ENCODE data around the gene BCAS3. TPM values are rescaled to one million over a fixed set of nuclear protein-coding genes. Genes with fewer than 3 reads are reported as not detected.

Gene BCAS3
- total RNA-seq, 1 experiment from 2014 or later: 26.3 TPM

DNA sequence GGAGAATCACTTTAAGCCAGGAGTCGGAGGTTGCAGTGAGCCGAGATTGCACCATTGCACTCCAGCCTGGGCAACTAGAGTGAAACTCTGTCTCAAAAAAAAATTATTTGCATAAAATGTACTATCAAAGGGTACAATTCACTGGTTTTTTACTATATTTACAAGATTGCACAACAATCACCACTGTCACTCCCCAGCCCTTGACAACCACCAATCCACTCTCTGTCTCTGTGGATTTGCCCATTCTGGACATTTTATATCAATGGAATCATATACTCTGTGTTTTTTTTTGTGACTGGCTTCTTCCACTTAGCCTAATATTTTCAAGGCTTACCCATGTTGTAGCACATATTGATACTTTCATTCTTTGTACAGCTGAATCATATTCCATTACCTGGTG lies 740.8 kb downstream of the BCAS3 start:
- no peaks in the 10 kb centered on the region for H3K79me2 ChIP-seq (ENCODE audit: insufficient read depth, low read length)
- no peaks in the 10 kb centered on the region for H3K27me3 ChIP-seq (ENCODE audit: insufficient read depth, low read length)
- ChIA-PET CTCF (interaction anchor here (1.5 kb wide), 1 partner anchor 418 kb away, joined by 3 read pairs; no protein-coding TSS in a partner anchor), POLR2A (no interaction called here), RAD21 (ENCODE audit: low non-redundant PET in 1 of 2, low total read pairs in 2 of 2, uncharacterized antibody in 2 of 2, unreplicated experiment in 2 of 2) (no interaction called here)
- no TSS peak for BruUV-seq (replicated peaks)
- H3K4me1 ChIP-seq (ENCODE audit: control insufficient read depth in 1 of 2, insufficient read depth in 2 of 2, low read length in 2 of 2): peaks cover 36 to 41% of the 10 kb centered on the region in 2 experiments
- intact Hi-C loops (cut with micrococcal nuclease): loop anchor here (1.0 kb wide), 1 partner anchor 419 kb away; no protein-coding TSS in a partner anchor
- no peaks in the 10 kb centered on the region for H3K9me2 ChIP-seq (ENCODE audit: insufficient read depth)
- no peak overlapping the region for H2AFZ ChIP-seq (ENCODE audit: low read depth, low read length, poor library complexity, severe bottlenecking)
- H3K9me3 ChIP-seq (ENCODE audit: control insufficient read depth in 1 of 2, insufficient read depth in 1 of 2, low read depth in 1 of 2, low read length in 2 of 2): no peaks in the 10 kb centered on the region
- TF ChIP-seq, protein P1, sequence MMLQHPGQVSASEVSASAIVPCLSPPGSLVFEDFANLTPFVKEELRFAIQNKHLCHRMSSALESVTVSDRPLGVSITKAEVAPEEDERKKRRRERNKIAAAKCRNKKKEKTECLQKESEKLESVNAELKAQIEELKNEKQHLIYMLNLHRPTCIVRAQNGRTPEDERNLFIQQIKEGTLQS (IDR thresholded peaks at IDR 0.05): no peak
- no peak for TF ChIP-seq EGR1 (IDR thresholded peaks at IDR 0.05; ENCODE audit: low read depth)
- H3K36me3 ChIP-seq (ENCODE audit: control insufficient read depth in 1 of 2, insufficient read depth in 2 of 2, low read length in 2 of 2): no peaks in the 10 kb centered on the region
- no peak for DNase-seq (ENCODE audit: low read depth, low spot score)
- no peak overlapping the region for H3K9ac ChIP-seq (ENCODE audit: low read length)
- no peak overlapping the region for H3K27ac ChIP-seq (ENCODE audit: low read depth, low read length)
- no peak overlapping the region for H3K4me2 ChIP-seq (ENCODE audit: low read length)
- ATAC-seq: no peak
- no peak overlapping the region for H3K4me3 ChIP-seq (replicated peaks in 1 of 2; ENCODE audit: low read depth in 1 of 2, low read length in 2 of 2)
- H4K20me1 ChIP-seq (ENCODE audit: insufficient read depth): no peaks in the 10 kb centered on the region

DNA sequence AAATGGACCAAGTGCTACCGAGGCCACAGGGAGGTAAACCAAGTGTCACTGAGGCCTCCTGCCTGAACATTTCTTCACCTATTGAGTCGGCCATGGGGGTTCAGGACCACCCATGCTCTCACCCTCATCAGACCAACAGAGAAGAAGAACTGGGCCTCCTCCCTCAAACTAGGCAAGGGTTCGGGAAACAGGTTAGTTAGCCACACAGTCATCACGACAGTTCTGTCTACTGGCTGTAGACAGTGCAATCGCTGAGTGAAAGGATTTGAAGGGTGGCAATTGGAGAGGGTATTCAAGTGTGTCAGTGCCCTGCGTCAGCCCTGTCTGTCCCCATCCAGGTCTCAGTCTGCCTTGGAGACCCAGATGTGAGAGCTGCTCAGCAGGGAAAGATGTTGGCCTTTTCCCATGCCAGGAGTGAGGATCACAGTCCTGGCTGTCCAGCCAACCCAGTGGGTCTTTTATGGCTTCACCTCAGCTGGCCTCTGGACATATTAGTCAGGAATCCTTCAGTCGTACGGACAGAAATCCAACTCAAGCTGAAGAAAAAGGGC lies 741.9 kb downstream of the BCAS3 start:
- Histone ChIP-seq H4K20me1 (ENCODE audit: insufficient read depth) (no peaks in the 10 kb centered on the region), H3K4me3 (replicated peaks in 1 of 2; ENCODE audit: low read depth in 1 of 2, low read length in 2 of 2) (no peak overlapping the region), H3K9ac (ENCODE audit: low read length) (no peak overlapping the region), H3K9me3 (ENCODE audit: control insufficient read depth in 1 of 2, insufficient read depth in 1 of 2, low read depth in 1 of 2, low read length in 2 of 2) (no peaks in the 10 kb centered on the region), H3K27ac (ENCODE audit: low read depth, low read length) (no peak overlapping the region; the same call in 1 of the 2 replicates), H2AFZ (ENCODE audit: low read depth, low read length, poor library complexity, severe bottlenecking) (no peak overlapping the region), H3K27me3 (ENCODE audit: insufficient read depth, low read length) (no peaks in the 10 kb centered on the region), H3K9me2 (ENCODE audit: insufficient read depth) (no peaks in the 10 kb centered on the region), H3K36me3 (ENCODE audit: control insufficient read depth in 1 of 2, insufficient read depth in 2 of 2, low read length in 2 of 2) (no peaks in the 10 kb centered on the region), H3K79me2 (ENCODE audit: insufficient read depth, low read length) (no peaks in the 10 kb centered on the region), H3K4me2 (ENCODE audit: low read length) (no peak overlapping the region), H3K4me1 (ENCODE audit: control insufficient read depth in 1 of 2, insufficient read depth in 2 of 2, low read length in 2 of 2) (peaks cover 27 to 32% of the 10 kb centered on the region in 2 experiments)
- BruUV-seq (replicated peaks): no TSS peak
- ATAC-seq (no peak), DNase-seq (ENCODE audit: low read depth, low spot score) (no peak)
- intact Hi-C loops (cut with micrococcal nuclease): no loop called here
- CTCF ChIA-PET: interaction anchor here (1.4 to 2.3 kb wide), 4 partner anchors 131 to 417 kb away, joined by 3 to 9 read pairs (median 4); no protein-coding TSS in a partner anchor
- RAD21 ChIA-PET (ENCODE audit: low non-redundant PET in 1 of 2, low total read pairs in 2 of 2, uncharacterized antibody in 2 of 2, unreplicated experiment in 2 of 2): no interaction called here
- POLR2A ChIA-PET: interaction anchor here (1.1 kb wide), 1 partner anchor 155 kb away, joined by 3 read pairs; no protein-coding TSS in a partner anchor
- no peak for TF ChIP-seq FOSL1 (IDR thresholded peaks at IDR 0.05; ENCODE audit: low read depth)
- no peak for TF ChIP-seq SP1 (IDR thresholded peaks at IDR 0.05; ENCODE audit: low read depth)
- TF ChIP-seq TCF7L2 (IDR thresholded peaks at IDR 0.05; ENCODE audit: borderline replicate concordance, extremely low read depth, insufficient read depth, insufficient read length): no peak
- no peak for TF ChIP-seq EGR1 (IDR thresholded peaks at IDR 0.05; ENCODE audit: low read depth)
- no peak for TF ChIP-seq EZH2phosphoT487 (IDR thresholded peaks at IDR 0.05; ENCODE audit: borderline replicate concordance)
- TF ChIP-seq CEBPB (IDR thresholded peaks at IDR 0.05; ENCODE audit: low read depth): no peak
- TF ChIP-seq, protein P2, sequence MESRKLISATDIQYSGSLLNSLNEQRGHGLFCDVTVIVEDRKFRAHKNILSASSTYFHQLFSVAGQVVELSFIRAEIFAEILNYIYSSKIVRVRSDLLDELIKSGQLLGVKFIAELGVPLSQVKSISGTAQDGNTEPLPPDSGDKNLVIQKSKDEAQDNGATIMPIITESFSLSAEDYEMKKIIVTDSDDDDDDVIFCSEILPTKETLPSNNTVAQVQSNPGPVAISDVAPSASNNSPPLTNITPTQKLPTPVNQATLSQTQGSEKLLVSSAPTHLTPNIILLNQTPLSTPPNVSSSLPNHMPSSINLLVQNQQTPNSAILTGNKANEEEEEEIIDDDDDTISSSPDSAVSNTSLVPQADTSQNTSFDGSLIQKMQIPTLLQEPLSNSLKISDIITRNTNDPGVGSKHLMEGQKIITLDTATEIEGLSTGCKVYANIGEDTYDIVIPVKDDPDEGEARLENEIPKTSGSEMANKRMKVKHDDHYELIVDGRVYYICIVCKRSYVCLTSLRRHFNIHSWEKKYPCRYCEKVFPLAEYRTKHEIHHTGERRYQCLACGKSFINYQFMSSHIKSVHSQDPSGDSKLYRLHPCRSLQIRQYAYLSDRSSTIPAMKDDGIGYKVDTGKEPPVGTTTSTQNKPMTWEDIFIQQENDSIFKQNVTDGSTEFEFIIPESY (IDR thresholded peaks at IDR 0.05; ENCODE audit: extremely low read depth, insufficient replicate concordance, low read length): no peak
- TF ChIP-seq ZNF274 (IDR thresholded peaks at IDR 0.05; ENCODE audit: low read depth, low read length): no peak
- TF ChIP-seq SIN3A (IDR thresholded peaks at IDR 0.05; ENCODE audit: low read depth): no peak
- no peak for TF ChIP-seq CBX3 (IDR thresholded peaks at IDR 0.05; ENCODE audit: low read depth)
- no peak for TF ChIP-seq ZFX (IDR thresholded peaks at IDR 0.05)
- TF ChIP-seq POLR2A (IDR thresholded peaks at IDR 0.05; ENCODE audit: borderline replicate concordance, extremely low read depth, insufficient read depth, insufficient read length): no peak

Data from HCT116 (cell line).